GM19238 (cell line): ENCODE data around the gene UBQLN1.
"Not testable (repeated sequence)": the region's sequence is repeated elsewhere in the genome, so short reads cannot be mapped to it uniquely, and the experiment has no call there.

Experiments used
- DNase-seq: peaks from one replicate; pipeline ENCODE4 v3.0.0; 2011; ENCODE audit warnings: low spot score; ENCODE audit not compliant: insufficient read length

Gene UBQLN1

GRCh38 chr9:83633676-83634075 lies 74.1 kb downstream of the UBQLN1 start:
- no peak for DNase-seq

GRCh38 chr9:83633255-83633654 lies 74.5 kb downstream of the UBQLN1 start:
- no peak for DNase-seq

GRCh38 chr9:83630938-83631457 lies 76.8 kb downstream of the UBQLN1 start:
- no peak for DNase-seq

- no peak for DNase-seq
These were observed 78.2 kb downstream of the UBQLN1 start for GRCh38 chr9:83629433-83630104.

- DNase-seq, result no peak
These were observed 79.2 kb downstream of the UBQLN1 start for GRCh38 chr9:83628540-83628939.

- DNase-seq, result no peak
These were observed 82.6 kb downstream of the UBQLN1 start for GRCh38 chr9:83625178-83625577.

GRCh38 chr9:83623679-83624076 lies 84.1 kb downstream of the UBQLN1 start:
- DNase-seq, result peak; percentile 4

GRCh38 chr9:83622939-83623678 lies 84.6 kb downstream of the UBQLN1 start, which contains the start of gene IDNK:
Gene IDNK (plus strand): TSS chr9:83623143. CDS start chr9:83623172, 29 bp downstream.
- peak; percentile 60 for DNase-seq

- DNase-seq, result no peak
These were observed 85.3 kb downstream of the UBQLN1 start for GRCh38 chr9:83622433-83622938.

- DNase-seq, result peak; percentile 11
These were observed 86.7 kb downstream of the UBQLN1 start for GRCh38 chr9:83620841-83621636.

GRCh38 chr9:83617299-83617698 lies 90.5 kb downstream of the UBQLN1 start:
- no peak for DNase-seq

- DNase-seq, result not testable (repeated sequence)
These were observed 94.5 kb downstream of the UBQLN1 start for GRCh38 chr9:83613298-83613697.
